GM23248 (cell line): ENCODE results near the gene FAM149A. TPM values are rescaled to one million over a fixed set of nuclear protein-coding genes. Genes with fewer than 3 reads are reported as not detected.
A peak's percentile ranks its signal among the peaks of the same experiment; 100 is the strongest.

Experiments used
- DNase-seq: peaks from one replicate; pipeline ENCODE4 v3.0.0-alpha.2; 2015
- H2AFZ ChIP-seq: fragments of 200-600 bp; sonication (generic); 2 replicates; pipeline ENCODE4 v1.6.1; 2016; ENCODE audit warnings: antibody characterized with exemption
- H3F3A ChIP-seq: fragments of 200-600 bp; sonication (generic); 2 replicates; pipeline ENCODE4 v1.6.1; 2016; ENCODE audit warnings: mild to moderate bottlenecking, antibody characterized with exemption, mixed run types; ENCODE audit not compliant: insufficient read depth
- H3K27ac ChIP-seq: fragments of 200-600 bp; sonication (generic); 2 replicates; pipeline ENCODE4 v1.5.1; 2016; ENCODE audit warnings: mild to moderate bottlenecking
- H3K27me3 ChIP-seq: fragments of 200-600 bp; sonication (generic); replicated peaks from 2 replicates; pipeline ENCODE4 v1.6.1; 2016; ENCODE audit warnings: mild to moderate bottlenecking; ENCODE audit not compliant: insufficient read depth
- H3K36me3 ChIP-seq: fragments of 200-600 bp; sonication (generic); 2 replicates; pipeline ENCODE4 v1.6.1; 2016; ENCODE audit warnings: low read depth, mild to moderate bottlenecking
- H3K4me1 ChIP-seq: fragments of 200-600 bp; sonication (generic); 2 replicates; pipeline ENCODE4 v1.6.1; 2016; ENCODE audit warnings: mild to moderate bottlenecking; ENCODE audit not compliant: insufficient read depth
- H3K4me2 ChIP-seq: fragments of 200-600 bp; sonication (generic); one replicate; pipeline ENCODE4 v1.6.1; 2016; ENCODE audit warnings: mild to moderate bottlenecking; ENCODE audit not compliant: unreplicated experiment
- H3K4me3 ChIP-seq: fragments of 200-600 bp; sonication (generic); 2 replicates; pipeline ENCODE4 v1.5.1; 2016; ENCODE audit warnings: mild to moderate bottlenecking
- H3K79me2 ChIP-seq: fragments of 200-600 bp; sonication (generic); 2 replicates; pipeline ENCODE4 v1.6.1; 2016; ENCODE audit warnings: mild to moderate bottlenecking; ENCODE audit not compliant: insufficient read depth
- H3K9ac ChIP-seq: fragments of 200-600 bp; sonication (generic); 2 replicates; pipeline ENCODE4 v1.6.1; 2016; ENCODE audit warnings: mild to moderate bottlenecking
- H3K9me2 ChIP-seq: fragments of 200-600 bp; sonication (generic); 2 replicates; pipeline ENCODE4 v1.6.1; 2016; ENCODE audit warnings: mixed run types, mild to moderate bottlenecking, moderate library complexity; ENCODE audit not compliant: insufficient read depth
- H3K9me3 ChIP-seq: fragments of 200-600 bp; sonication (generic); one replicate; pipeline ENCODE4 v1.6.1; 2017; ENCODE audit warnings: low read depth
- H4K20me1 ChIP-seq: fragments of 200-600 bp; sonication (generic); 2 replicates; pipeline ENCODE4 v1.6.0; 2016; ENCODE audit not compliant: insufficient read depth
- EZH2 ChIP-seq: fragments of 200-600 bp; sonication (generic); IDR thresholded peaks from 2 replicates; pipeline ENCODE4 v1.6.1; 2018; ENCODE audit warnings: antibody characterized with exemption, mild to moderate bottlenecking; ENCODE audit not compliant: insufficient read depth, poor library complexity, severe bottlenecking
- EZH2phosphoT487 ChIP-seq: fragments of 200-600 bp; sonication (generic); IDR thresholded peaks from 2 replicates; pipeline ENCODE4 v1.6.1; 2018; ENCODE audit warnings: antibody characterized with exemption, moderate library complexity, mild to moderate bottlenecking, low read depth; ENCODE audit not compliant: insufficient read depth
- WGBS, 2 experiments: methylation state at CpG; one replicate each; pipeline ENCODE4 v1.1.6; 2015 to 2017; ENCODE audit warnings: low lambda C conversion rate in 2 of 2, low coverage in 1 of 2; ENCODE audit errors: missing lambda C conversion rate in 2 of 2; 5-methylcytosine and 5-hydroxymethylcytosine counted together
- in situ Hi-C: fragments of 300-500 bp; cut with MboI; formaldehyde crosslinking; loops from 2 replicates; pipeline ENCODE4 v1.15.0; 2020
- polyA plus RNA-seq: library from polyadenylated mRNA; unstranded; fragments of >200 nt; fragmentation: Nextera tagmentation; extraction: Ambion mirVana; gene quantifications from 2 replicates; pipeline ENCODE4 v1.2.1, GENCODE V29; 2016
- total RNA-seq: library from RNA; depleted of rRNA; stranded (reverse); fragments of >200 nt; shearing (Covaris generic); gene quantifications from 2 replicates; pipeline ENCODE4 v1.2.3, GENCODE V29; 2014

The FAM149A gene
- total and polyA plus RNA-seq, 2 experiments from 2014 or later: 1.2 to 3.4 TPM

DNA sequence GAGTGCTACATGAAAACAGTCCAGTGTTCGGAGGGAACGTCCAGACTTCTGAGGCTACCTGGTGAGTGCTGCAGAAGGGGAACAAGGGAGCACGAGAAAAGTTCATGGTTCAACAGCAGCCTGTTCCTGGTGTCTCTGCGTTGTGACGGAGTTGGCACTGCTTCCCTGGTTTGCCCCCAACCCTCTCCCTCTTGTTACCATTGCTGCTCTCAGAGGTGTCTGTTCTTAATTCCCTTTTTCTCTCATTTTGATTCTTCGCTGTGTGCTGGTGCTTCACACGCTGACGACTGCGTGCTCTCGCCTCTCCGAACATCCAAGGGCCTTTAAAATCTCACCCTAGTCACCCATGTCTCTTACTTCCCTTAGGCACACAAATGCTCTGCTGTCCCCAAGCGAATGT lies 1.6 kb upstream of the FAM149A start:
- H3K27me3 ChIP-seq: peaks cover 28% of the 10 kb centered on the region
- no peaks in the 10 kb centered on the region for H4K20me1 ChIP-seq
- H2AFZ ChIP-seq: no peak overlapping the region
- no peak overlapping the region for H3K27ac ChIP-seq
- H3K79me2 ChIP-seq: no peaks in the 10 kb centered on the region
- H3K9me2 ChIP-seq: no peaks in the 10 kb centered on the region
- no peak overlapping the region for H3K4me2 ChIP-seq
- no peaks in the 10 kb centered on the region for H3F3A ChIP-seq
- DNase-seq: no peak
- in situ Hi-C loops: no loop called here
- TF ChIP-seq EZH2phosphoT487: no peak
- no peaks in the 10 kb centered on the region for H3K9me3 ChIP-seq
- H3K4me1 ChIP-seq: no peaks in the 10 kb centered on the region
- WGBS, 2 experiments: 88 to 91% methylated on average over 12 of the region's 12 CpGs
- no peak overlapping the region for H3K4me3 ChIP-seq
- no peak overlapping the region for H3K9ac ChIP-seq
- no peaks in the 10 kb centered on the region for H3K36me3 ChIP-seq

DNA sequence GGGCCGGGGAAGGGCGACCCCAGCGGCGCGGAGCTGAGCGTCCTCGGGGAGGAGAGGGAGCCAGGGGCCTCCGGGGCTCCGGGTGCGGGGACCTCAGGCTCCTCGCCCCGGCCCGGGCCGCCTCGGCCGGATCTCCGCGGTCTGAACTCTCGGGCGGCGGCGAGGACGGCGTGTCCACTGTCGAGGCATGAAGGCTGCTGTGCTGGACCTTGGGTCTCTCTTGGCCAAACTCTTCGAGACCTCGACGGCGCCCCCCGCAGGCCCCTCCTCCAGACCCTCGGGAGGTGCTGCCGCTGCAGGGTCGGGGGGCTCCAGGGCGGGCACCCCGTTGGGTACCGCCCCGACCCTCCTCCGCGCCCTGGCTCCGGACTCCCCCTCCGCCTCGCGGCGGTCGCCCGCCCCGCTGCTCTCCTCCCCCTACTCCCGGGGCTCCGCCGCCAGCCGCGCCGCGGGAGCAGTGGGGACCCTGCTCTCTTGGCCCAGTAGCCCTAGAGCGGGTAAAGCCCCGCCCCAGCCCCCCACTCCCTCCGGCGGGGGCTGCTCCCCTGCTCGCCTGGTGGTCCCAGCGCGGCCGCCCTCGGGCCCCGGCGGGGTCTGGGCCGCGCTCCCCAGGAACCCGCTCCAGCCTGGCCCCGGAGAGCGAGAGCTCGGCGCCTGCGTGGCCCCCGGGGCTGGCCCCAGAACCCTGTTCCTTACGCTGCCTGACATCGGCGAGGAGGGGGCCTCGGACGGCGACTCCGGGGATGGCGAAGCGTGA lies 564 bp downstream of the FAM149A start:
- H3K4me1 ChIP-seq: no peaks in the 10 kb centered on the region
- H3K4me3 ChIP-seq: no peak overlapping the region
- no peak overlapping the region for H3K4me2 ChIP-seq
- in situ Hi-C loops: no loop called here
- H3K79me2 ChIP-seq: no peaks in the 10 kb centered on the region
- no peak for TF ChIP-seq EZH2phosphoT487
- TF ChIP-seq EZH2: no peak
- no peak overlapping the region for H2AFZ ChIP-seq
- no peaks in the 10 kb centered on the region for H3K36me3 ChIP-seq
- H4K20me1 ChIP-seq: no peaks in the 10 kb centered on the region
- H3K9me3 ChIP-seq: no peaks in the 10 kb centered on the region
- peaks cover 28% of the 10 kb centered on the region for H3K27me3 ChIP-seq
- H3F3A ChIP-seq: no peaks in the 10 kb centered on the region
- WGBS, 2 experiments: 2 to 4% methylated on average over 24 to 75 of the region's 83 CpGs
- no peaks in the 10 kb centered on the region for H3K9me2 ChIP-seq
- H3K27ac ChIP-seq: no peak overlapping the region
- peak; percentile 20 for DNase-seq
- H3K9ac ChIP-seq: no peak overlapping the region

DNA sequence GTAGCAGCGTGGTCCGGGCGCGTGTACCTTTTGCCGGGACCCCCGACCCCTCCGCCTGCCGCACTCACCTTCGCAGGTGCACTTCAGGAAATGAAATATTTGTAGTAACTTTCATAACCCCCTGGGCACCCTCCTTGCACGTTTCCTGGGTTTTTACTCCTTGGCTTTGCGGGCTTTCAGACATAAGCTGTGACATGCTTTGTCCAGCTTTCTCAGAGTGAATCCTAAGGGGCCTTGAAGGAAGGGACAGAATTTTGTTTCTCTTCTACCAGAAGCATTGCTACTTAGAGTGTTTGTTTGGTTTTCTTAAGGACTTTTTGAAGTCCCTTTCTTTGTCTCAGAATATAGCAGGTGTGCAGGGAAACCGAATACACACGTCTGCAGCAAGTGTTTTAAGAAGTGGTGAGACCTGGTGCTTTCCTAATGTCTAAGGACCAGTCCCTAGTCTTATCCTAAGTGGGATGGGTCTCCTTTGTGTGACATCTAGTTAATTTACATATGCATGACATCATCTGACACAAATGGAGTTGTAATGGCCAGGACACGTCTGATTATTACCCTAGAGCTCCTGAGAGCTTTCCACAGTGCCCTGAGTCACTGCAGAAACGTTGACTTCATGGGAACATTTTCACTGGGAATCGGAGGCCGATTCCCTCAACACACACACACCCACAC lies 1.3 kb downstream of the FAM149A start:
- H3K27me3 ChIP-seq: peaks cover 28% of the 10 kb centered on the region
- no peaks in the 10 kb centered on the region for H3K4me1 ChIP-seq
- no peak overlapping the region for H3K27ac ChIP-seq
- no peak overlapping the region for H3K4me3 ChIP-seq
- DNase-seq: no peak
- in situ Hi-C loops: no loop called here
- 25 to 32% methylated on average over 12 to 17 of the region's 17 CpGs for WGBS, 2 experiments
- no peaks in the 10 kb centered on the region for H3K36me3 ChIP-seq
- H3K9ac ChIP-seq: no peak overlapping the region
- no peaks in the 10 kb centered on the region for H3K9me3 ChIP-seq
- H3F3A ChIP-seq: no peaks in the 10 kb centered on the region
- no peak overlapping the region for H3K4me2 ChIP-seq
- no peaks in the 10 kb centered on the region for H3K9me2 ChIP-seq
- no peaks in the 10 kb centered on the region for H4K20me1 ChIP-seq
- no peaks in the 10 kb centered on the region for H3K79me2 ChIP-seq
- TF ChIP-seq EZH2phosphoT487: no peak
- no peak for TF ChIP-seq EZH2
- no peak overlapping the region for H2AFZ ChIP-seq

DNA sequence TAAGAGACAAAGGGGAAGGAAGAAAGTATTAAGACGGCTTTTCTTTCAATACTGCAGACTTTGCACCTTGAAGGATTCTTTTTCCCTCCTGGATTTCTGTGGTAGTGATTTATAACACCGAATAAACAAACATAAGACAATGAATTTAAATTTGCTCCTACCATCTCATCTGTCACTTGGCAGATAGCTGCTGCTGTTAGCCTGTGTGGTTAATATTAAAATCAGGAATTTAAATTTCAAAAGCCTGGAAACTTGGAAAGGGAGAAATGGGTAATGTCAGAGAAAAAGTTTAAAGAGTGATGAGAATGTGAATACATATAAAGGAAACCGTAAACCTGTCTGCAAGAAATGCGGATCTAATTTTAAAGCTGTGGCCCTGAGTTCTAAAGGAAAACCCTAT lies 3.4 kb downstream of the FAM149A start:
- H3K4me1 ChIP-seq: no peaks in the 10 kb centered on the region
- in situ Hi-C loops: no loop called here
- TF ChIP-seq EZH2phosphoT487 (no peak), EZH2 (no peak)
- no peak overlapping the region for H3K4me2 ChIP-seq
- no peak overlapping the region for H3K27ac ChIP-seq
- WGBS, 2 experiments: 65 to 74% methylated on average over 4 of the region's 4 CpGs
- no peak overlapping the region for H3K4me3 ChIP-seq
- no peaks in the 10 kb centered on the region for H3K79me2 ChIP-seq
- H2AFZ ChIP-seq: no peak overlapping the region
- H3K9ac ChIP-seq: no peak overlapping the region
- no peaks in the 10 kb centered on the region for H3K36me3 ChIP-seq
- no peaks in the 10 kb centered on the region for H3K9me3 ChIP-seq
- no peaks in the 10 kb centered on the region for H3K9me2 ChIP-seq
- no peaks in the 10 kb centered on the region for H4K20me1 ChIP-seq
- DNase-seq: no peak
- peaks cover 28% of the 10 kb centered on the region for H3K27me3 ChIP-seq
- no peaks in the 10 kb centered on the region for H3F3A ChIP-seq
